B cell (primary cell): Measurements from ENCODE around the gene DISP1. TPM values are rescaled to one million over a fixed set of nuclear protein-coding genes. Genes with fewer than 3 reads are reported as not detected.

ENCODE experiments used
- ATAC-seq: fragments of 200-7000 bp; cut with Tn5 transposase; one replicate; pipeline ENCODE4 v1.10.0; 2021; ENCODE audit warnings: low read depth, mild to moderate bottlenecking, moderate number of reproducible peaks, moderate library complexity
- CTCF ChIA-PET: fragments of 350-600 bp; sonication (Branson Sonifier 250); formaldehyde crosslinking; loops from one replicate; lab custom pipeline; 2021; ENCODE audit warnings: antibody characterized with exemption, inconsistent platforms; lab: Charles Lee
- POLR2A ChIA-PET: fragments of 350-600 bp; sonication (Branson Sonifier 250); formaldehyde crosslinking; loops from one replicate; lab custom pipeline; 2021; ENCODE audit warnings: antibody characterized with exemption; lab: Charles Lee
- DNase-seq: peaks from one replicate; pipeline ENCODE4 v3.0.0; 2013
- H2AFZ ChIP-seq: 2 replicates; pipeline ENCODE4 v1.6.1; 2012; ENCODE audit warnings: mild to moderate bottlenecking, low read depth, low read length; ENCODE audit not compliant: insufficient read depth, poor library complexity, severe bottlenecking
- H3K27ac ChIP-seq, 2 donors: 1 replicate in 1 of 2; 2 replicates in 1 of 2; pipeline ENCODE4 v1.5.1; 2012 to 2013; ENCODE audit warnings: low read length in 2 of 2, mild to moderate bottlenecking in 2 of 2, moderate library complexity in 1 of 2
- H3K27me3 ChIP-seq, 4 experiments: fragments of 200-600 bp in 1 of 4; sonication (generic) in 1 of 4; replicated peaks in 1 of 4; 1 replicate in 2 of 4; 2 replicates in 2 of 4; pipeline versions ENCODE4 v1.6.1 to v1.7.0; 2013 to 2016; ENCODE audit warnings: low read length in 3 of 4, mild to moderate bottlenecking in 2 of 4, mixed read lengths in 1 of 4, moderate library complexity in 1 of 4; ENCODE audit not compliant: insufficient read depth in 4 of 4, control insufficient read depth in 3 of 4; ENCODE audit errors: control extremely low read depth in 1 of 4
- H3K36me3 ChIP-seq, 2 experiments: replicated peaks in 1 of 2; 1 replicate in 1 of 2; 2 replicates in 1 of 2; pipeline versions ENCODE4 v1.6.1 to v1.7.1; 2013; ENCODE audit warnings: low read length in 1 of 2; ENCODE audit not compliant: insufficient read depth in 2 of 2, control insufficient read depth in 1 of 2; ENCODE audit errors: control extremely low read depth in 1 of 2, extremely low read depth in 1 of 2
- H3K4me1 ChIP-seq, 2 donors: fragments of 200-600 bp in 1 of 2; sonication (generic) in 1 of 2; 1 replicate in 1 of 2; 2 replicates in 1 of 2; pipeline versions ENCODE4 v1.5.1 to v1.6.1; 2013 to 2017; ENCODE audit warnings: low read length in 2 of 2; ENCODE audit not compliant: control insufficient read depth in 2 of 2, insufficient read depth in 2 of 2
- H3K4me2 ChIP-seq: replicated peaks from 2 replicates; pipeline ENCODE3; 2012; ENCODE audit warnings: mild to moderate bottlenecking, low read depth, low read length; ENCODE audit not compliant: poor library complexity, severe bottlenecking
- H3K4me3 ChIP-seq, 5 experiments: fragments of 200-600 bp in 1 of 5; sonication (generic) in 1 of 5; 1 replicate in 3 of 5; 2 replicates in 2 of 5; pipeline versions ENCODE4 v1.5.1 to v1.7.0; 2011 to 2016; ENCODE audit warnings: low read length in 4 of 5, mild to moderate bottlenecking in 4 of 5, low read depth in 2 of 5, control low read depth in 1 of 5, moderate library complexity in 1 of 5; ENCODE audit not compliant: insufficient read depth in 1 of 5; ENCODE audit errors: control extremely low read depth in 1 of 5, extremely low read depth in 1 of 5
- H3K79me2 ChIP-seq: fragments of 200-600 bp; sonication (generic); one replicate; pipeline ENCODE4 v1.6.0; 2016; ENCODE audit warnings: low read length; ENCODE audit not compliant: control insufficient read depth, insufficient read depth
- H3K9ac ChIP-seq: fragments of 200-600 bp; sonication (generic); 2 replicates; pipeline ENCODE4 v1.6.1; 2017; ENCODE audit warnings: mild to moderate bottlenecking, low read length, moderate library complexity
- H3K9me3 ChIP-seq, 3 donors: one replicate each; pipeline versions ENCODE4 v1.6.1 to v1.7.1; 2013; ENCODE audit warnings: low read length in 2 of 3; ENCODE audit not compliant: control insufficient read depth in 2 of 3, insufficient read depth in 1 of 3; ENCODE audit errors: control extremely low read depth in 1 of 3
- H4K20me1 ChIP-seq: 2 replicates; pipeline ENCODE4 v1.6.0; 2012; ENCODE audit warnings: mild to moderate bottlenecking, low read length; ENCODE audit not compliant: insufficient read depth, control insufficient read depth, poor library complexity, severe bottlenecking
- H3K27ac Mint-ChIP-seq: one replicate; pipeline ENCODE4 v1.8.0; 2021; ENCODE audit warnings: mixed read lengths
- H3K27me3 Mint-ChIP-seq: one replicate; pipeline ENCODE4 v1.8.0; 2021; ENCODE audit warnings: mixed read lengths
- H3K4me1 Mint-ChIP-seq: one replicate; pipeline ENCODE4 v1.8.0; 2021; ENCODE audit warnings: mixed read lengths
- H3K4me3 Mint-ChIP-seq: one replicate; pipeline ENCODE4 v1.8.0; 2021; ENCODE audit warnings: mixed read lengths
- H3K9me3 Mint-ChIP-seq: one replicate; pipeline ENCODE4 v1.8.0; 2022; ENCODE audit warnings: mixed read lengths; ENCODE audit not compliant: insufficient read depth
- CTCF ChIP-seq: fragments of 200-600 bp; IDR thresholded peaks from one replicate; pipeline ENCODE4 v1.8.0; 2022; ENCODE audit warnings: antibody characterized with exemption, mild to moderate bottlenecking
- EZH2 ChIP-seq: IDR thresholded peaks from 2 replicates; pipeline ENCODE4 v1.6.1; 2012; ENCODE audit warnings: borderline replicate concordance, low read depth, mild to moderate bottlenecking, moderate library complexity, low read length; ENCODE audit not compliant: insufficient read depth, poor library complexity, severe bottlenecking
- WGBS: methylation state at CpG from one replicate; pipeline ENCODE4 v1.1.5; 2013; ENCODE audit warnings: missing lambda C conversion rate; ENCODE audit not compliant: insufficient coverage; 5-methylcytosine and 5-hydroxymethylcytosine counted together
- intact Hi-C: fragments of 100-400 bp; cut with micrococcal nuclease; formaldehyde crosslinking; loops from one replicate; pipeline ENCODE4 v1.10.0; 2022
- polyA plus RNA-seq: library from polyadenylated mRNA; depleted of rRNA; stranded (reverse); fragments of >200 nt; gene quantifications from 2 replicates; pipeline ENCODE4 v1.2.3, GENCODE V29; 2012
- total RNA-seq, 2 donors: library from RNA; stranded (reverse); fragments of 120-200 nt in 1 of 2; gene quantifications; 1 replicate in 1 of 2; 2 replicates in 1 of 2; pipeline versions ENCODE4 v1.2.3 to v1.2.4, GENCODE V29; 2013 to 2022

The DISP1 gene
- total and polyA plus RNA-seq, 2 donors (not counting 1 experiment from before 2014, with no cell fraction given) = 6.6 to 12.0 TPM

- ATAC-seq (no peak), DNase-seq (no peak)
- no peaks in the 10 kb centered on the region for H3K27me3 ChIP-seq
- Mint-ChIP-seq H3K27ac (peak overlapping the region; percentile 95), H3K27me3 (no peaks in the 10 kb centered on the region), H3K9me3 (no peaks in the 10 kb centered on the region), H3K4me1 (peaks cover 38% of the 10 kb centered on the region), H3K4me3 (peak overlapping the region; percentile 94)
- peak overlapping the region; percentile 96 for H2AFZ ChIP-seq
- CTCF ChIA-PET = interaction anchor here (0.9 kb wide), 1 partner anchor 16 kb away, joined by 4 read pairs; no protein-coding TSS in a partner anchor
- TF ChIP-seq CTCF = no peak
- no peak for TF ChIP-seq EZH2
- H3K9ac ChIP-seq = peak overlapping the region; percentile 96
- H3K36me3 ChIP-seq = no peaks in the 10 kb centered on the region
- peaks cover 17 to 23% of the 10 kb centered on the region in 2 donors for H3K4me1 ChIP-seq
- H4K20me1 ChIP-seq = no peaks in the 10 kb centered on the region
- H3K9me3 ChIP-seq = no peaks in the 10 kb centered on the region
- H3K27ac ChIP-seq = peak overlapping the region; percentile 81 to 90
- peaks cover 39% of the 10 kb centered on the region for H3K79me2 ChIP-seq
- WGBS = 93% methylated on average over 7 of the region's 14 CpGs
- intact Hi-C loops = loop anchor here (1.0 to 2.0 kb wide), 3 partner anchors 15 to 349 kb away; no protein-coding TSS in a partner anchor
- POLR2A ChIA-PET = no interaction called here
- peak overlapping the region; percentile 51 to 99 (median 94) for H3K4me3 ChIP-seq
- H3K4me2 ChIP-seq = peak overlapping the region; percentile 86
These were observed 838 bp upstream of the DISP1 start for GRCh38 chr1:222813866-222814535.

- intact Hi-C loops = loop anchor here (1.0 to 2.0 kb wide), 4 partner anchors 13 to 77 kb away; no protein-coding TSS in a partner anchor
- ChIA-PET POLR2A (interaction anchor here (0.6 to 1.2 kb wide), 3 partner anchors 83 to 104 kb away, joined by 3 to 9 read pairs (median 6); partner anchors contain the start of genes AIDA and BROX), CTCF (interaction anchor here (1.1 kb wide), 1 partner anchor 76 kb away, joined by 4 read pairs; no protein-coding TSS in a partner anchor)
- Mint-ChIP-seq H3K27me3 (no peaks in the 10 kb centered on the region), H3K4me1 (peaks cover 42% of the 10 kb centered on the region), H3K27ac (peak overlapping the region; percentile 95), H3K9me3 (no peaks in the 10 kb centered on the region), H3K4me3 (peak overlapping the region; percentile 94)
- Histone ChIP-seq H3K9me3 (no peaks in the 10 kb centered on the region), H3K4me1 (peaks cover 17 to 23% of the 10 kb centered on the region in 2 donors), H3K27me3 (no peaks in the 10 kb centered on the region), H3K36me3 (no peaks in the 10 kb centered on the region), H3K4me3 (peak overlapping the region; percentile 84 to 99 (median 94)), H2AFZ (peak overlapping the region; percentile 96), H4K20me1 (no peaks in the 10 kb centered on the region), H3K27ac (peak overlapping the region; percentile 81 to 90), H3K4me2 (peak overlapping the region; percentile 86), H3K9ac (peak overlapping the region; percentile 96), H3K79me2 (peaks cover 51% of the 10 kb centered on the region)
- TF ChIP-seq EZH2 = no peak
- TF ChIP-seq CTCF = no peak
- no peak for DNase-seq
- ATAC-seq = no peak
- 12% methylated on average over 8 of the region's 11 CpGs for WGBS
These were observed 564 bp downstream of the DISP1 start for GRCh38 chr1:222815440-222815765.
